ENCODE results near the gene RIBC2.

The RIBC2 gene

DNA sequence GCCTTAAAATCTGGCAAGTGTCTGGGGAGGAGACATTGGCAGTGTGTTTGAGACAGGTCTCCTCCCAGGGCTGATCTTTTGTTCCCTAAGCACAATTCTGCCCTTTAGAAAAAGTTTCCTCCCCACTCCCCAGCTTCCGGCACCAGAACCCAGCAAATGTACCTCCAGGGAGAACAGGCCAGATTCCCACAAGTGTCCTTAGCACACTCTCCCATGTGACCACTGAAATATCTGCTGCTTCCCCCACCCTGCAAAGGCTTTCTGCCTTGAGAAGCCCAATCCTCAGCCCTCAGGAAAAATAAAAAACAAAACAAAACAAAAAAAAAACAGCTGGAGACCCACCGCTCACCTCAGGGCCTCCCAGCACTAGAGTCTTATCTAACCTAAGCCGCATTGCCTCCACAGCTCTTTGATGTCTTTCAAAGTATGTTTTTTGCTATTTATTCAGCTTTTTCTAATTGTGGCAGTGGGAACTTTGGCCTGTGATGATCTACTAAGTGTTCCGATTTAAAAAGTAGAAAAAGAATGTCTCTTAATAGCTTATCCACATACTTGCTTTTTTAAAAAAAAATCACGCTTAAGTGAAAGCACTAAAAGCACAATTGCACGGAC is 60.2 kb downstream of the RIBC2 start:
- H2AFZ ChIP-seq (ENCODE audit: low read length): no peak overlapping the region
- TF ChIP-seq, protein P1, sequence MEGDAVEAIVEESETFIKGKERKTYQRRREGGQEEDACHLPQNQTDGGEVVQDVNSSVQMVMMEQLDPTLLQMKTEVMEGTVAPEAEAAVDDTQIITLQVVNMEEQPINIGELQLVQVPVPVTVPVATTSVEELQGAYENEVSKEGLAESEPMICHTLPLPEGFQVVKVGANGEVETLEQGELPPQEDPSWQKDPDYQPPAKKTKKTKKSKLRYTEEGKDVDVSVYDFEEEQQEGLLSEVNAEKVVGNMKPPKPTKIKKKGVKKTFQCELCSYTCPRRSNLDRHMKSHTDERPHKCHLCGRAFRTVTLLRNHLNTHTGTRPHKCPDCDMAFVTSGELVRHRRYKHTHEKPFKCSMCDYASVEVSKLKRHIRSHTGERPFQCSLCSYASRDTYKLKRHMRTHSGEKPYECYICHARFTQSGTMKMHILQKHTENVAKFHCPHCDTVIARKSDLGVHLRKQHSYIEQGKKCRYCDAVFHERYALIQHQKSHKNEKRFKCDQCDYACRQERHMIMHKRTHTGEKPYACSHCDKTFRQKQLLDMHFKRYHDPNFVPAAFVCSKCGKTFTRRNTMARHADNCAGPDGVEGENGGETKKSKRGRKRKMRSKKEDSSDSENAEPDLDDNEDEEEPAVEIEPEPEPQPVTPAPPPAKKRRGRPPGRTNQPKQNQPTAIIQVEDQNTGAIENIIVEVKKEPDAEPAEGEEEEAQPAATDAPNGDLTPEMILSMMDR (IDR thresholded peaks at IDR 0.05; ENCODE audit: low read length): no peak
- TF ChIP-seq EZH2 (IDR thresholded peaks at IDR 0.05; ENCODE audit: borderline replicate concordance, low read length): no peak
- no peaks in the 10 kb centered on the region for H3F3A ChIP-seq (ENCODE audit: insufficient read depth, low read length)
- no peaks in the 10 kb centered on the region for H3K36me3 ChIP-seq (ENCODE audit: insufficient read depth, low read length)
- H3K27me3 ChIP-seq (ENCODE audit: insufficient read depth, low read length): peaks cover 5% of the 10 kb centered on the region; the same call in 1 of the 2 replicates
- H4K20me1 ChIP-seq (ENCODE audit: insufficient read depth, low read length): no peaks in the 10 kb centered on the region
- no peak overlapping the region for H3K9ac ChIP-seq (ENCODE audit: low read length)
- H3K4me3 ChIP-seq (ENCODE audit: low read depth, low read length, poor library complexity, severe bottlenecking): no peak overlapping the region
- H3K79me2 ChIP-seq (ENCODE audit: insufficient read depth, low read length): no peaks in the 10 kb centered on the region
- no peaks in the 10 kb centered on the region for H3K9me3 ChIP-seq (ENCODE audit: low read length)
- H3K9me2 ChIP-seq (ENCODE audit: low read depth, low read length): no peaks in the 10 kb centered on the region
- no peaks in the 10 kb centered on the region for H3K4me1 ChIP-seq (ENCODE audit: insufficient read depth, low read length, severe bottlenecking)
- H3K27ac ChIP-seq (ENCODE audit: low read depth, low read length, poor library complexity, severe bottlenecking): no peak overlapping the region
- no peak overlapping the region for H3K4me2 ChIP-seq (ENCODE audit: low read length)

DNA sequence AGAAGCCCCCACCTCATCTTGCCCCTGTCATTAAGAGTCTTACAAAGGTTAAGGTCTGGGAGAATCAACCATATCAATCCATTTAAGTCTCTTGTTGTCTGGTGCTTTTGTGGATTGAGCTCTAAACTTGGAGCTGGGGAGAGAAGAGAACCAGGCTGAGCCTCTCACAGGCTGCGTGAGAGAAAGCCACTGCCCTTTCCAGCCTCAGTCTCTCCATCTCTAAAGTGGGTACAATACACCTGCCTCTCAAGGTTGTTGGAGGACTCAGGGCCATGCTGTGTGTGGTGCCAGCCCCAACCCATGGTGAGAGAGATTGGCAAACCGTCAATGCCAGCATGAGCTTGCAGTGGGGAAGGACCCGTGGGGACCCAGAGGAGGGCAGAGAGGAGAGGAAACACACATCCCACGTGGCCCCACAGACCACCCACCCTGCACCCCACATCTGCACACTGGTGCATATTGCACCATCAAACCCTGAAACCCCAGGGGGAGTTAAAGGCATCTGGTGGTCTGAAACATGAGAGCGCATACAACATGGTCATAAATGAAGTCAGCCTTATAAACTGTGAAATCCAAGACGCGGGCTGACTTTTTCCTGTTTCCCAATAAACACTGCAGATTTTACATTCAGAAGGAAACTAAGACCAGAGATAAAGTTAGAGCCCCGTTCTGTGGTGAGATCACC is 61.7 kb downstream of the RIBC2 start:
- TF ChIP-seq EZH2 (IDR thresholded peaks at IDR 0.05; ENCODE audit: borderline replicate concordance, low read length): no peak
- TF ChIP-seq, protein P1 (IDR thresholded peaks at IDR 0.05; ENCODE audit: low read length): no peak
- Histone ChIP-seq H3K4me1 (ENCODE audit: insufficient read depth, low read length, severe bottlenecking) (no peaks in the 10 kb centered on the region), H3K4me3 (ENCODE audit: low read depth, low read length, poor library complexity, severe bottlenecking) (no peak overlapping the region), H3K9me3 (ENCODE audit: low read length) (no peaks in the 10 kb centered on the region), H3K36me3 (ENCODE audit: insufficient read depth, low read length) (no peaks in the 10 kb centered on the region), H3K9me2 (ENCODE audit: low read depth, low read length) (no peaks in the 10 kb centered on the region), H2AFZ (ENCODE audit: low read length) (no peak overlapping the region), H3K27me3 (ENCODE audit: insufficient read depth, low read length) (peaks cover 5% of the 10 kb centered on the region; the same call in 1 of the 2 replicates), H3K9ac (ENCODE audit: low read length) (no peak overlapping the region), H3K4me2 (ENCODE audit: low read length) (no peak overlapping the region), H3F3A (ENCODE audit: insufficient read depth, low read length) (no peaks in the 10 kb centered on the region), H3K79me2 (ENCODE audit: insufficient read depth, low read length) (no peaks in the 10 kb centered on the region), H4K20me1 (ENCODE audit: insufficient read depth, low read length) (no peaks in the 10 kb centered on the region), H3K27ac (ENCODE audit: low read depth, low read length, poor library complexity, severe bottlenecking) (no peak overlapping the region)

DNA sequence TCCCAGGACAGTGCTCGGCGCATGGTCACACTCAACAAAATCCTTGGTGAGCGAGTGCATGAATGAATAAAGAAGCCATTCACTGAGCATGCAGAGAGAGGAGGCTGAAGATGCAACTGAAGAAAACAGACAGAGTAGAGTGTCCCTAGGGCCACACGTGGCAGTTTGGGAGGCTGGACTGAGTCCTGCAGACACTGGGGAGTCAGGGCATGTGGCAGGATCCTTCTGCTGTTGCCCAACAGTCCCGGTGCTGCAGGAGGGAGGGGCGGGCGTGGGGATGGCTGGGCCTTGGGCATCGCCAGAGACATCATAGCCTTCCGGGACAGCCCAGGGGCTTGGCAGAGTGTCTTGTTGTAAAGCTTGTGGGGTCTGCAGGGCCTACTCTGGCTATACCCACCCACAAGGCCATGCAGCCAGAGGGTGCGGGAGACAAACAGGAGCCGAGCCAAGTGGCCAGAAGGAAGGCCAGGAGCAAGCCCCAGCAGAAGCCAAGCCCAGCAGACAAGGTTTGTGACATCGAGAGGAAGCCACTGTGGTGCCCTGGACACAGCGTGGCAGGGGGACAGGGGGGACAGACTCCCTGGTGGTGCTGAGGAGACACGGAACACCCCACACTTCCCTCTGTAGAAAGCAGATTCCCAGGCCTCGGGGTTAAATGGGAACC is 62.5 kb downstream of the RIBC2 start:
- no peaks in the 10 kb centered on the region for H3K4me1 ChIP-seq (ENCODE audit: insufficient read depth, low read length, severe bottlenecking)
- TF ChIP-seq, protein P1 (IDR thresholded peaks at IDR 0.05; ENCODE audit: low read length): no peak
- TF ChIP-seq EZH2 (IDR thresholded peaks at IDR 0.05; ENCODE audit: borderline replicate concordance, low read length): no peak
- H3K9ac ChIP-seq (ENCODE audit: low read length): no peak overlapping the region
- no peak overlapping the region for H3K4me2 ChIP-seq (ENCODE audit: low read length)
- H3K27ac ChIP-seq (ENCODE audit: low read depth, low read length, poor library complexity, severe bottlenecking): no peak overlapping the region
- no peaks in the 10 kb centered on the region for H4K20me1 ChIP-seq (ENCODE audit: insufficient read depth, low read length)
- H3K79me2 ChIP-seq (ENCODE audit: insufficient read depth, low read length): no peaks in the 10 kb centered on the region
- no peaks in the 10 kb centered on the region for H3K9me2 ChIP-seq (ENCODE audit: low read depth, low read length)
- H3K27me3 ChIP-seq (ENCODE audit: insufficient read depth, low read length): peaks cover 5% of the 10 kb centered on the region; the same call in 1 of the 2 replicates
- H3K36me3 ChIP-seq (ENCODE audit: insufficient read depth, low read length): no peaks in the 10 kb centered on the region
- no peaks in the 10 kb centered on the region for H3F3A ChIP-seq (ENCODE audit: insufficient read depth, low read length)
- H3K9me3 ChIP-seq (ENCODE audit: low read length): no peaks in the 10 kb centered on the region
- no peak overlapping the region for H3K4me3 ChIP-seq (ENCODE audit: low read depth, low read length, poor library complexity, severe bottlenecking)
- H2AFZ ChIP-seq (ENCODE audit: low read length): no peak overlapping the region

Data from OCI-LY1 (cell line).